Esophagus squamous epithelium (tissue), 5 donors: Measurements from ENCODE around the gene CRADD. TPM values are rescaled to one million over a fixed set of nuclear protein-coding genes. Genes with fewer than 3 reads are reported as not detected.

Source experiments
- DNase-seq: peaks from one replicate; lab custom pipeline; 2025; lab: John Stamatoyannopoulos, UW
- H3K27ac ChIP-seq, 4 donors: fragments of 200-600 bp; sonication (generic); one replicate each; pipeline ENCODE4 v1.5.1; 2016 to 2019; ENCODE audit warnings: mild to moderate bottlenecking in 1 of 4
- H3K27me3 ChIP-seq, 4 donors: fragments of 200-600 bp; sonication (generic); 1 replicate in 3 of 4; 2 replicates in 1 of 4; pipeline versions ENCODE4 v1.5.1 to v1.6.0; 2017 to 2021; ENCODE audit warnings: antibody characterized with exemption in 1 of 4
- H3K36me3 ChIP-seq, 3 donors: fragments of 200-600 bp; sonication (generic); one replicate each; pipeline ENCODE4 v1.5.1; 2016 to 2019
- H3K4me1 ChIP-seq, 3 donors: fragments of 200-600 bp; sonication (generic); one replicate each; pipeline ENCODE4 v1.5.1; 2017 to 2019
- H3K4me3 ChIP-seq, 4 donors: fragments of 200-600 bp; sonication (generic); 1 replicate in 3 of 4; 2 replicates in 1 of 4; pipeline ENCODE4 v1.5.1; 2016 to 2019; ENCODE audit warnings: mild to moderate bottlenecking in 2 of 4, moderate library complexity in 1 of 4
- H3K9me3 ChIP-seq, 3 donors: fragments of 200-600 bp; sonication (generic); one replicate each; pipeline ENCODE4 v1.5.1; 2016 to 2019
- CTCF ChIP-seq, 6 experiments: fragments of 450-650 bp in 4 of 6; fragments of 200-600 bp in 2 of 6; sonication (generic) in 2 of 6; IDR thresholded peaks; one replicate each; pipeline ENCODE4 v1.5.1; 2016 to 2019; ENCODE audit warnings: antibody characterized with exemption in 6 of 6, mild to moderate bottlenecking in 4 of 6, moderate library complexity in 4 of 6
- POLR2A ChIP-seq, 4 donors: fragments of 450-650 bp; IDR thresholded peaks; one replicate each; pipeline ENCODE4 v1.6.1; 2017; ENCODE audit warnings: antibody characterized with exemption in 4 of 4, mild to moderate bottlenecking in 4 of 4, moderate library complexity in 3 of 4
- WGBS, 2 donors: methylation state at CpG; one replicate each; pipeline ENCODE4 v1.1.5; 2018; 5-methylcytosine and 5-hydroxymethylcytosine counted together
- intact Hi-C: fragments of 100-400 bp; cut with DNase I; formaldehyde crosslinking; loops from one replicate; pipeline ENCODE4 v1.15.0; 2022
- total RNA-seq, 4 donors: library from RNA; depleted of rRNA; stranded (reverse); fragments of >200 nt; gene quantifications; one replicate each; pipeline ENCODE4 v1.1.0, GENCODE V29; 2016
- donor health status: DM: yes; HTN: yes; CAD: no.

CRADD gene
- total RNA-seq, 4 donors from 2014 or later, result 20.2 to 22.9 (median 21.7) TPM

GRCh38 chr12:93674386-93674785 lies 2.8 kb upstream of the CRADD start:
- DNase-seq, result no peak
- intact Hi-C loops, result loop anchor here (10.0 kb wide), 1 partner anchor 80 kb away; no protein-coding TSS in a partner anchor
- WGBS, 2 donors, result 78 to 88% methylated on average over 6 of the region's 6 CpGs
- Histone ChIP-seq H3K4me1 (peaks cover 10 to 25% (median 17%) of the 10 kb centered on the region in 3 donors), H3K27me3 (peaks cover 0 to 8% (median 0%) of the 10 kb centered on the region in 4 donors), H3K27ac (no peak overlapping the region), H3K4me3 (no peak overlapping the region), H3K36me3 (no peaks in the 10 kb centered on the region), H3K9me3 (no peaks in the 10 kb centered on the region)
- TF ChIP-seq CTCF (IDR thresholded peaks at IDR 0.05) (no peak), POLR2A (IDR thresholded peaks at IDR 0.05) (no peak)

- H3K9me3 ChIP-seq, result no peaks in the 10 kb centered on the region
- intact Hi-C loops, result loop anchor here (10.0 kb wide), 1 partner anchor 82 kb away; no protein-coding TSS in a partner anchor
- H3K36me3 ChIP-seq, result no peaks in the 10 kb centered on the region
- WGBS, 2 donors, result 56% methylated on average over 12 of the region's 12 CpGs
- TF ChIP-seq CTCF (IDR thresholded peaks at IDR 0.05), result no peak
- no peak for TF ChIP-seq POLR2A (IDR thresholded peaks at IDR 0.05)
- DNase-seq, result no peak
- peaks cover 0 to 8% (median 0%) of the 10 kb centered on the region in 4 donors for H3K27me3 ChIP-seq
- H3K27ac ChIP-seq, result peak overlapping the region; percentile 89 to 99 (median 98)
- H3K4me1 ChIP-seq, result peaks cover 10 to 32% (median 17%) of the 10 kb centered on the region in 3 donors
- H3K4me3 ChIP-seq, result peak overlapping the region; percentile 45 to 82 (median 80)
Observed at GRCh38 chr12:93676408-93677194, 574 bp upstream of the CRADD start.

- Histone ChIP-seq H3K4me1 (peaks cover 17 to 50% (median 17%) of the 10 kb centered on the region in 3 donors), H3K36me3 (no peaks in the 10 kb centered on the region), H3K27ac (peak overlapping the region in 1 of 4 donors; percentile 99), H3K4me3 (peak overlapping the region in 1 of 4 donors; percentile 79), H3K27me3 (peaks cover 0 to 8% (median 0%) of the 10 kb centered on the region in 4 donors), H3K9me3 (no peaks in the 10 kb centered on the region)
- TF ChIP-seq POLR2A (IDR thresholded peaks at IDR 0.05) (no peak), CTCF (IDR thresholded peaks at IDR 0.05) (no peak)
- 82 to 100% methylated on average over 5 of the region's 5 CpGs for WGBS, 2 donors
- no peak for DNase-seq
- intact Hi-C loops, result loop anchor here (10.0 kb wide), 1 partner anchor 84 kb away; no protein-coding TSS in a partner anchor
Observed at GRCh38 chr12:93678779-93679178, 1.6 kb downstream of the CRADD start.

- Histone ChIP-seq H3K4me1 (peaks cover 17 to 54% (median 17%) of the 10 kb centered on the region in 3 donors), H3K27ac (no peak overlapping the region), H3K9me3 (no peaks in the 10 kb centered on the region), H3K36me3 (no peaks in the 10 kb centered on the region), H3K4me3 (no peak overlapping the region), H3K27me3 (peaks cover 0 to 2% (median 0%) of the 10 kb centered on the region in 4 donors)
- DNase-seq, result no peak
- 85 to 88% methylated on average over 5 to 7 of the region's 8 CpGs for WGBS, 2 donors
- intact Hi-C loops, result loop anchor here (10.0 kb wide), 1 partner anchor 85 kb away; no protein-coding TSS in a partner anchor
- TF ChIP-seq POLR2A (IDR thresholded peaks at IDR 0.05), result no peak
- no peak for TF ChIP-seq CTCF (IDR thresholded peaks at IDR 0.05)
Observed at GRCh38 chr12:93679308-93679925, 2.2 kb downstream of the CRADD start.

- TF ChIP-seq POLR2A (IDR thresholded peaks at IDR 0.05) (no peak), CTCF (IDR thresholded peaks at IDR 0.05) (no peak)
- Histone ChIP-seq H3K4me1 (peaks cover 17 to 58% (median 17%) of the 10 kb centered on the region in 3 donors), H3K36me3 (no peaks in the 10 kb centered on the region), H3K27ac (no peak overlapping the region), H3K9me3 (no peaks in the 10 kb centered on the region), H3K4me3 (no peak overlapping the region), H3K27me3 (no peaks in the 10 kb centered on the region)
- WGBS, 2 donors, result 79 to 94% methylated on average over 2 of the region's 2 CpGs
- no peak for DNase-seq
- intact Hi-C loops, result no loop called here
Observed at GRCh38 chr12:93680006-93680405, 2.8 kb downstream of the CRADD start.
